DOHH2 (cell line): ENCODE measurements around the gene CLK3.

ENCODE experiments used
- H3F3A ChIP-seq: fragments of 200-600 bp; sonication (generic), shearing (Covaris generic); 2 replicates; pipeline ENCODE4 v1.6.0; 2016; ENCODE audit warnings: antibody characterized with exemption, mild to moderate bottlenecking; ENCODE audit not compliant: control insufficient read depth, insufficient read depth
- H3K27ac ChIP-seq: fragments of 200-600 bp; sonication (generic); 2 replicates; pipeline ENCODE4 v1.5.1; 2014; ENCODE audit warnings: low read depth, mild to moderate bottlenecking, low read length, moderate library complexity
- H3K27me3 ChIP-seq: fragments of 200-600 bp; sonication (generic); 2 replicates; pipeline ENCODE4 v1.6.1; 2014; ENCODE audit warnings: mild to moderate bottlenecking, low read length, mixed read lengths; ENCODE audit not compliant: control insufficient read depth
- H3K36me3 ChIP-seq: fragments of 200-600 bp; sonication (generic); 2 replicates; pipeline ENCODE4 v1.6.1; 2014; ENCODE audit warnings: mild to moderate bottlenecking, low read length, moderate library complexity, mixed read lengths; ENCODE audit not compliant: control insufficient read depth
- H3K4me1 ChIP-seq: fragments of 200-600 bp; sonication (generic); 2 replicates; pipeline ENCODE4 v1.6.1; 2014; ENCODE audit warnings: mild to moderate bottlenecking, low read length, mixed read lengths; ENCODE audit not compliant: control insufficient read depth
- H3K4me2 ChIP-seq: fragments of 200-600 bp; sonication (generic); 2 replicates; pipeline ENCODE4 v1.6.0; 2014; ENCODE audit warnings: mild to moderate bottlenecking, low read length, moderate library complexity
- H3K4me3 ChIP-seq: fragments of 200-600 bp; sonication (generic); 2 replicates; pipeline ENCODE4 v1.5.1; 2014; ENCODE audit warnings: mild to moderate bottlenecking, low read length, mixed read lengths
- H3K79me2 ChIP-seq: fragments of 200-600 bp; sonication (generic); 2 replicates; pipeline ENCODE4 v1.6.1; 2014; ENCODE audit warnings: mild to moderate bottlenecking, low read length, mixed read lengths; ENCODE audit not compliant: control insufficient read depth
- H3K9me2 ChIP-seq: fragments of 200-600 bp; sonication (generic); replicated peaks from 2 replicates; pipeline ENCODE4 v1.6.1; 2014; ENCODE audit warnings: mild to moderate bottlenecking, low read length, mixed read lengths; ENCODE audit not compliant: control insufficient read depth
- H3K9me3 ChIP-seq: fragments of 200-600 bp; sonication (generic); 2 replicates; pipeline ENCODE4 v1.6.1; 2014; ENCODE audit warnings: antibody characterized with exemption, low read length, mixed read lengths; ENCODE audit not compliant: control insufficient read depth, insufficient read depth
- H4K20me1 ChIP-seq: fragments of 200-600 bp; sonication (generic); 2 replicates; pipeline ENCODE4 v1.6.0; 2014; ENCODE audit warnings: low read depth, mild to moderate bottlenecking, antibody characterized with exemption, low read length, moderate library complexity; ENCODE audit not compliant: control insufficient read depth, insufficient read depth
- CTCF ChIP-seq: fragments of 200-600 bp; sonication (generic); IDR thresholded peaks from one replicate; pipeline ENCODE4 v1.5.1; 2014; ENCODE audit warnings: antibody characterized with exemption, mild to moderate bottlenecking, low read depth, low read length; ENCODE audit not compliant: poor library complexity, severe bottlenecking
- EZH2phosphoT487 ChIP-seq: fragments of 200-600 bp; sonication (generic); IDR thresholded peaks from 2 replicates; pipeline ENCODE4 v1.6.1; 2017; ENCODE audit warnings: borderline replicate concordance, mild to moderate bottlenecking, antibody characterized with exemption, low read length, moderate library complexity, mixed read lengths

CLK3 gene

GRCh38 chr15:74625693-74626092, 10.1 kb downstream of the CLK3 start:
- no peak overlapping the region for H3K4me3 ChIP-seq
- peaks cover 18% of the 10 kb centered on the region for H4K20me1 ChIP-seq
- no peak overlapping the region for H3K4me2 ChIP-seq
- peaks cover 9% of the 10 kb centered on the region for H3K4me1 ChIP-seq
- no peaks in the 10 kb centered on the region for H3K9me2 ChIP-seq
- TF ChIP-seq CTCF (no peak), EZH2phosphoT487 (no peak)
- H3F3A ChIP-seq = no peaks in the 10 kb centered on the region
- H3K9me3 ChIP-seq = no peaks in the 10 kb centered on the region
- H3K27ac ChIP-seq = no peak overlapping the region
- peaks cover 31% of the 10 kb centered on the region for H3K79me2 ChIP-seq
- H3K36me3 ChIP-seq = peaks cover 97% of the 10 kb centered on the region
- no peaks in the 10 kb centered on the region for H3K27me3 ChIP-seq

GRCh38 chr15:74626336-74626735, 10.7 kb downstream of the CLK3 start:
- Histone ChIP-seq H3K4me2 (no peak overlapping the region), H3K4me1 (peaks cover 9% of the 10 kb centered on the region), H3K27ac (no peak overlapping the region), H3K79me2 (peaks cover 25% of the 10 kb centered on the region), H3K36me3 (peaks cover 97% of the 10 kb centered on the region), H3F3A (peaks cover 2% of the 10 kb centered on the region; the same call in 1 of the 2 replicates), H3K4me3 (no peak overlapping the region), H3K9me3 (no peaks in the 10 kb centered on the region), H3K27me3 (no peaks in the 10 kb centered on the region), H3K9me2 (no peaks in the 10 kb centered on the region), H4K20me1 (peaks cover 16% of the 10 kb centered on the region)
- TF ChIP-seq CTCF (no peak), EZH2phosphoT487 (no peak)

- TF ChIP-seq EZH2phosphoT487 (no peak), CTCF (no peak)
- H3K27me3 ChIP-seq = no peaks in the 10 kb centered on the region
- no peaks in the 10 kb centered on the region for H3K9me3 ChIP-seq
- peaks cover 9% of the 10 kb centered on the region for H3K4me1 ChIP-seq
- H3K27ac ChIP-seq = no peak overlapping the region
- no peak overlapping the region for H3K4me3 ChIP-seq
- H3K9me2 ChIP-seq = no peaks in the 10 kb centered on the region
- H3K36me3 ChIP-seq = peaks cover 97% of the 10 kb centered on the region
- H4K20me1 ChIP-seq = peaks cover 9% of the 10 kb centered on the region; the same call in 1 of the 2 replicates
- H3K4me2 ChIP-seq = no peak overlapping the region
- peaks cover 18% of the 10 kb centered on the region for H3K79me2 ChIP-seq
- peaks cover 3% of the 10 kb centered on the region; the same call in 1 of the 2 replicates for H3F3A ChIP-seq
Observed at GRCh38 chr15:74626752-74627692, 11.4 kb downstream of the CLK3 start.
